Measurements from ENCODE around the gene LAPTM5. TPM values are rescaled to one million over a fixed set of nuclear protein-coding genes. Genes with fewer than 3 reads are reported as not detected.

LAPTM5 gene
- total and polyA plus RNA-seq, 10 of the 15 experiments (the other 5 are each of a cell fraction or from before 2014, with no cell fraction given) = 24.1 to 1,034 (median 687) TPM

DNA sequence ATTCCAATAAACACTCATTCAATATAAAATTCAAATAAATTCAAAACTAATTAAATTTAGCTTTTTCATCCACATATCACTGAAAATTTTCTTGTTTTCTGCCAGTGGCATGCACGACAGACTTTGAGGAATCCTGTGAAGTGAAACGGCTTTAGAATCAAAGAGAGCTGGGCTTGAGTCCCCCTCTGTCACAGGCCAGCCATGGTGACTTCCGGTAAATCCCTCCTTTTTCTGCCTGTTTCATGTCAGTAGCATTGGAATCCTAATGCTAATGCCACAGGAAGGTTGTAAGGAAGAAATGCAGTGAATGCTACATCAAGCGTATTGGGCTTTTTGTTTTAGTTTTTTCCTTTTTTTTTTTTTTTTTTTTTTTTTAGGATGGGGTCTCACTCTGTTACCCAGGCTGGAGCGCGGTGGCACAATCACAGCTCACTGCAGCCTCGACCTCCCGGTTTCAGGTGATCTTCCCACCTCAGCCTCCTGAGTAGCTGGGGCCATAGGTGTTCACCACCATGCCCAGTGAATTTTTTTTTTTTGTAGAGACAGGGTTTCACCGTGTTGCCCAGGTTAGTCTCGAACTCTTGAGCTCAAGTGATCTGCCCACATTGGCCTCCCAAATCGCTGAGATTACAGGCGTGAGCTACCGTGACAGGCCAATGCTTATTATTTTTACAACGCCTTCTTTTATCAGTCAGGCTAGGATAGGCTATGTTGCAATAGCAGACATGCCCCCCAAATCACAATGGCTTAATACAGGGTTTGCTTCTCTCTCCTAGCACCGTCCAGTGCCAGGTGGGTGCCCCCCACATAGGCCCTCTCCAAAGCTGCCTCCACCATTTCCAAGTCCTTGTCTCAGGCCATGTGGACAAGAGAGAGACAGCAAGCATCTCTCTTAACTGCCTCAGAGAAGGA lies 30.5 kb downstream of the LAPTM5 start:
- no peaks in the 10 kb centered on the region for H3K27me3 ChIP-seq (replicated peaks in 1 of 2; ENCODE audit: control insufficient read depth in 2 of 2, insufficient read depth in 2 of 2, low read length in 1 of 2)
- H3K4me1 ChIP-seq (ENCODE audit: control insufficient read depth, insufficient read depth, low read length) = peaks cover 23% of the 10 kb centered on the region
- no peak for FAIRE-seq
- H3K36me3 ChIP-seq (ENCODE audit: control insufficient read depth in 2 of 2, insufficient read depth in 2 of 2, low read length in 1 of 2) = no peaks in the 10 kb centered on the region
- SMC1A ChIA-PET (ENCODE audit: uncharacterized antibody, unreplicated experiment) = interaction anchor here (0.8 to 21.5 kb wide), 8 partner anchors 8 to 184 kb away, joined by 3 to 556 read pairs (median 4); partner anchors contain the start of gene LAPTM5
- no peak overlapping the region for H3K27ac ChIP-seq (ENCODE audit: control insufficient read depth, insufficient read depth)
- in situ Hi-C loops (cut with MboI) (loop anchor here (10.0 kb wide), 1 partner anchor 48 kb away; no protein-coding TSS in a partner anchor), intact Hi-C loops (cut with micrococcal nuclease; ENCODE audit: unreplicated experiment) (no loop called here)
- RAD21 ChIA-PET (ENCODE audit: unreplicated experiment) = interaction anchor here (1.1 to 15.6 kb wide), 8 partner anchors 8 to 54 kb away, joined by 3 to 538 read pairs (median 7); partner anchors contain the start of gene LAPTM5
- no TSS peak for BruUV-seq (replicated peaks)
- no peak for ATAC-seq
- no peaks in the 10 kb centered on the region for H3K9me3 ChIP-seq (replicated peaks; ENCODE audit: control insufficient read depth, insufficient read depth, low read length)
- H3K79me2 ChIP-seq (ENCODE audit: control insufficient read depth, insufficient read depth, low read length) = no peaks in the 10 kb centered on the region
- H2AFZ ChIP-seq (ENCODE audit: control insufficient read depth, low read depth, low read length) = no peak overlapping the region
- POLR2A ChIA-PET = interaction anchor here (0.6 to 7.0 kb wide), 11 partner anchors 9 to 1499 kb away, joined by 3 to 96 read pairs (median 6); partner anchors contain the start of gene LAPTM5
- no peaks in the 10 kb centered on the region for H4K20me1 ChIP-seq (ENCODE audit: control insufficient read depth, insufficient read depth)
- CTCF ChIA-PET = interaction anchor here (1.0 to 11.2 kb wide), 12 partner anchors 7 to 187 kb away, joined by 3 to 221 read pairs (median 4); no protein-coding TSS in a partner anchor
- WGBS (ENCODE audit: insufficient coverage, insufficient replicate concordance, low lambda C conversion rate, missing lambda C conversion rate) = 86% methylated on average over 15 of the region's 15 CpGs
- no peak overlapping the region for H3K9ac ChIP-seq (ENCODE audit: control insufficient read depth, insufficient read depth, low read length)
- H3K4me3 ChIP-seq = no peak overlapping the region
- no peak overlapping the region for H3K4me2 ChIP-seq (ENCODE audit: control insufficient read depth, insufficient read depth)
- no peak for DNase-seq (ENCODE audit: low read depth, low spot score)
- TF ChIP-seq, protein P1, sequence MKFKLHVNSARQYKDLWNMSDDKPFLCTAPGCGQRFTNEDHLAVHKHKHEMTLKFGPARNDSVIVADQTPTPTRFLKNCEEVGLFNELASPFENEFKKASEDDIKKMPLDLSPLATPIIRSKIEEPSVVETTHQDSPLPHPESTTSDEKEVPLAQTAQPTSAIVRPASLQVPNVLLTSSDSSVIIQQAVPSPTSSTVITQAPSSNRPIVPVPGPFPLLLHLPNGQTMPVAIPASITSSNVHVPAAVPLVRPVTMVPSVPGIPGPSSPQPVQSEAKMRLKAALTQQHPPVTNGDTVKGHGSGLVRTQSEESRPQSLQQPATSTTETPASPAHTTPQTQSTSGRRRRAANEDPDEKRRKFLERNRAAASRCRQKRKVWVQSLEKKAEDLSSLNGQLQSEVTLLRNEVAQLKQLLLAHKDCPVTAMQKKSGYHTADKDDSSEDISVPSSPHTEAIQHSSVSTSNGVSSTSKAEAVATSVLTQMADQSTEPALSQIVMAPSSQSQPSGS (IDR thresholded peaks at IDR 0.05; ENCODE audit: low read length) = no peak
- TF ChIP-seq, protein P2, sequence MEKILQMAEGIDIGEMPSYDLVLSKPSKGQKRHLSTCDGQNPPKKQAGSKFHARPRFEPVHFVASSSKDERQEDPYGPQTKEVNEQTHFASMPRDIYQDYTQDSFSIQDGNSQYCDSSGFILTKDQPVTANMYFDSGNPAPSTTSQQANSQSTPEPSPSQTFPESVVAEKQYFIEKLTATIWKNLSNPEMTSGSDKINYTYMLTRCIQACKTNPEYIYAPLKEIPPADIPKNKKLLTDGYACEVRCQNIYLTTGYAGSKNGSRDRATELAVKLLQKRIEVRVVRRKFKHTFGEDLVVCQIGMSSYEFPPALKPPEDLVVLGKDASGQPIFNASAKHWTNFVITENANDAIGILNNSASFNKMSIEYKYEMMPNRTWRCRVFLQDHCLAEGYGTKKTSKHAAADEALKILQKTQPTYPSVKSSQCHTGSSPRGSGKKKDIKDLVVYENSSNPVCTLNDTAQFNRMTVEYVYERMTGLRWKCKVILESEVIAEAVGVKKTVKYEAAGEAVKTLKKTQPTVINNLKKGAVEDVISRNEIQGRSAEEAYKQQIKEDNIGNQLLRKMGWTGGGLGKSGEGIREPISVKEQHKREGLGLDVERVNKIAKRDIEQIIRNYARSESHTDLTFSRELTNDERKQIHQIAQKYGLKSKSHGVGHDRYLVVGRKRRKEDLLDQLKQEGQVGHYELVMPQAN (conservative IDR thresholded peaks at IDR 0.05) = no peak
- TF ChIP-seq NRF1 (conservative IDR thresholded peaks at IDR 0.05; ENCODE audit: low read depth, low read length) = no peak
- no peak for TF ChIP-seq POLR2AphosphoS2 (IDR thresholded peaks at IDR 0.05; ENCODE audit: low read depth, low read length)
- no peak for TF ChIP-seq LARP7 (IDR thresholded peaks at IDR 0.05)
- TF ChIP-seq, protein P3, sequence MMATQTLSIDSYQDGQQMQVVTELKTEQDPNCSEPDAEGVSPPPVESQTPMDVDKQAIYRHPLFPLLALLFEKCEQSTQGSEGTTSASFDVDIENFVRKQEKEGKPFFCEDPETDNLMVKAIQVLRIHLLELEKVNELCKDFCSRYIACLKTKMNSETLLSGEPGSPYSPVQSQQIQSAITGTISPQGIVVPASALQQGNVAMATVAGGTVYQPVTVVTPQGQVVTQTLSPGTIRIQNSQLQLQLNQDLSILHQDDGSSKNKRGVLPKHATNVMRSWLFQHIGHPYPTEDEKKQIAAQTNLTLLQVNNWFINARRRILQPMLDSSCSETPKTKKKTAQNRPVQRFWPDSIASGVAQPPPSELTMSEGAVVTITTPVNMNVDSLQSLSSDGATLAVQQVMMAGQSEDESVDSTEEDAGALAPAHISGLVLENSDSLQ (IDR thresholded peaks at IDR 0.05) = no peak
- TF ChIP-seq GATAD2B (conservative IDR thresholded peaks at IDR 0.05; ENCODE audit: low read depth) = no peak
- no peak for TF ChIP-seq SRF (IDR thresholded peaks at IDR 0.05; ENCODE audit: low read depth in 2 of 2, low read length in 2 of 2)
- TF ChIP-seq, protein P4, sequence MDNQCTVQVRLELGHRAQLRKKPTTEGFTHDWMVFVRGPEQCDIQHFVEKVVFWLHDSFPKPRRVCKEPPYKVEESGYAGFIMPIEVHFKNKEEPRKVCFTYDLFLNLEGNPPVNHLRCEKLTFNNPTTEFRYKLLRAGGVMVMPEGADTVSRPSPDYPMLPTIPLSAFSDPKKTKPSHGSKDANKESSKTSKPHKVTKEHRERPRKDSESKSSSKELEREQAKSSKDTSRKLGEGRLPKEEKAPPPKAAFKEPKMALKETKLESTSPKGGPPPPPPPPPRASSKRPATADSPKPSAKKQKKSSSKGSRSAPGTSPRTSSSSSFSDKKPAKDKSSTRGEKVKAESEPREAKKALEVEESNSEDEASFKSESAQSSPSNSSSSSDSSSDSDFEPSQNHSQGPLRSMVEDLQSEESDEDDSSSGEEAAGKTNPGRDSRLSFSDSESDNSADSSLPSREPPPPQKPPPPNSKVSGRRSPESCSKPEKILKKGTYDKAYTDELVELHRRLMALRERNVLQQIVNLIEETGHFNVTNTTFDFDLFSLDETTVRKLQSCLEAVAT (IDR thresholded peaks at IDR 0.05) = no peak
- TF ChIP-seq SMC3 (IDR thresholded peaks at IDR 0.05; ENCODE audit: borderline replicate concordance, low read length) = no peak
- TF ChIP-seq ZZZ3 (IDR thresholded peaks at IDR 0.05; ENCODE audit: control insufficient read depth, insufficient read length, low read depth) = no peak
- TF ChIP-seq BCL11A (IDR thresholded peaks at IDR 0.05; ENCODE audit: low read depth, low read length) = no peak
- no peak for TF ChIP-seq CBX3 (IDR thresholded peaks at IDR 0.05; ENCODE audit: borderline replicate concordance, low read depth)
- TF ChIP-seq NFIC (IDR thresholded peaks at IDR 0.05; ENCODE audit: low read depth, low read length) = no peak
- TF ChIP-seq, protein P5, sequence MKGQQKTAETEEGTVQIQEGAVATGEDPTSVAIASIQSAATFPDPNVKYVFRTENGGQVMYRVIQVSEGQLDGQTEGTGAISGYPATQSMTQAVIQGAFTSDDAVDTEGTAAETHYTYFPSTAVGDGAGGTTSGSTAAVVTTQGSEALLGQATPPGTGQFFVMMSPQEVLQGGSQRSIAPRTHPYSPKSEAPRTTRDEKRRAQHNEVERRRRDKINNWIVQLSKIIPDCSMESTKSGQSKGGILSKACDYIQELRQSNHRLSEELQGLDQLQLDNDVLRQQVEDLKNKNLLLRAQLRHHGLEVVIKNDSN (IDR thresholded peaks at IDR 0.05; ENCODE audit: borderline replicate concordance, extremely low read length, insufficient read depth, low read depth, low read length) = no peak

Measured in GM12878 (cell line).